Cardiac fibroblast (primary cell): ENCODE data around the gene ELOA.

Experiments
- DNase-seq, 2 donors: peaks; one replicate each; pipeline versions ENCODE4 v3.0.0 to v3.0.0-alpha.2; 2010; ENCODE audit warnings: low read depth in 2 of 2
- H3K4me3 ChIP-seq, 2 donors: replicated peaks in 1 of 2; 1 replicate in 1 of 2; 2 replicates in 1 of 2; pipeline ENCODE4 v1.5.1; 2011; ENCODE audit warnings: low read depth in 2 of 2, low read length in 2 of 2, mild to moderate bottlenecking in 2 of 2, moderate library complexity in 1 of 2
- CTCF ChIP-seq: IDR thresholded peaks from one replicate; pipeline ENCODE4 v1.5.1; 2011; ENCODE audit warnings: low read depth, mild to moderate bottlenecking, low read length, inconsistent platforms

ELOA gene

GRCh38 chr1:23743287-23744152 is at the start of gene ELOA:
TSS of gene ELOA (plus strand) at chr1:23743471. CDS start at chr1:23743504, 33 bp downstream.
- H3K4me3 ChIP-seq = peak within 1 kb of the TSS; percentile 67 to 89
- DNase-seq = peak; percentile 51 to 68
- no peak for TF ChIP-seq CTCF

GRCh38 chr1:23693599-23693998 is 49.7 kb upstream of the ELOA start:
- peak overlapping the region; percentile 12 to 94 for H3K4me3 ChIP-seq
- no peak for TF ChIP-seq CTCF
- no peak for DNase-seq

- TF ChIP-seq CTCF = no peak
- no peak for DNase-seq
- H3K4me3 ChIP-seq = no peak overlapping the region
Observed at GRCh38 chr1:23694371-23694770, 48.9 kb upstream of the ELOA start.

GRCh38 chr1:23695667-23696066 is 47.6 kb upstream of the ELOA start:
- no peak for TF ChIP-seq CTCF
- no peak for DNase-seq
- H3K4me3 ChIP-seq = no peak overlapping the region

- no peak overlapping the region for H3K4me3 ChIP-seq
Observed at GRCh38 chr1:23696335-23696989, 46.8 kb upstream of the ELOA start.

GRCh38 chr1:23698466-23698865 is 44.8 kb upstream of the ELOA start:
- no peak for TF ChIP-seq CTCF
- DNase-seq = no peak
- no peak overlapping the region for H3K4me3 ChIP-seq

More at GRCh38 chr1:23696335-23696989, 46.8 kb upstream of the ELOA start:
- DNase-seq = peak in 1 of 2 donors; percentile 9
- no peak for TF ChIP-seq CTCF
